CD4-positive, alpha-beta memory T cell (primary cell): ENCODE results near the gene CCDC170. TPM values are rescaled to one million over a fixed set of nuclear protein-coding genes. Genes with fewer than 3 reads are reported as not detected.
"Not testable (repeated sequence)": the region's sequence is repeated elsewhere in the genome, so short reads cannot be mapped to it uniquely, and the experiment has no call there.

Experiments used
- CTCF ChIA-PET: fragments of 350-600 bp; sonication (Branson Sonifier 250); formaldehyde crosslinking; loops from one replicate; lab custom pipeline; 2021; ENCODE audit warnings: inconsistent platforms; ENCODE audit not compliant: partially characterized antibody; lab: Charles Lee
- POLR2A ChIA-PET: fragments of 350-600 bp; sonication (Branson Sonifier 250); formaldehyde crosslinking; loops from one replicate; lab custom pipeline; 2021; ENCODE audit not compliant: partially characterized antibody; lab: Charles Lee
- DNase-seq, 5 donors: peaks; one replicate each; pipeline versions ENCODE4 v3.0.0 to v3.0.0-alpha.2; 2020 to 2022; ENCODE audit warnings: mixed read lengths in 1 of 5
- H3K27ac ChIP-seq: one replicate; pipeline ENCODE4 v1.7.0; 2013; ENCODE audit warnings: low read depth, low read length
- H3K27me3 ChIP-seq: 2 replicates; pipeline ENCODE4 v1.7.0; 2013; ENCODE audit warnings: mild to moderate bottlenecking, low read length, moderate library complexity; ENCODE audit not compliant: insufficient read depth
- H3K36me3 ChIP-seq: 2 replicates; pipeline ENCODE4 v1.7.0; 2013; ENCODE audit warnings: mild to moderate bottlenecking, low read length, moderate library complexity; ENCODE audit not compliant: insufficient read depth
- H3K4me1 ChIP-seq: 2 replicates; pipeline ENCODE4 v1.7.0; 2013; ENCODE audit warnings: mild to moderate bottlenecking, low read length, moderate library complexity; ENCODE audit not compliant: insufficient read depth
- H3K4me3 ChIP-seq, 2 donors: one replicate each; pipeline ENCODE4 v1.7.0; 2013; ENCODE audit warnings: low read length in 2 of 2, mild to moderate bottlenecking in 1 of 2
- H3K9me3 ChIP-seq, 2 donors: one replicate each; pipeline ENCODE4 v1.7.0; 2013; ENCODE audit warnings: low read length in 2 of 2, control low read depth in 1 of 2; ENCODE audit not compliant: control insufficient read depth in 1 of 2
- H3K27ac Mint-ChIP-seq, 7 donors: one replicate each; pipeline ENCODE4 v1.8.0; 2020 to 2021; ENCODE audit warnings: mixed read lengths in 7 of 7, mild to moderate bottlenecking in 6 of 7, inconsistent platforms in 3 of 7, moderate library complexity in 3 of 7
- H3K27me3 Mint-ChIP-seq, 2 donors: one replicate each; pipeline ENCODE4 v1.8.0; 2020 to 2021; ENCODE audit warnings: mixed read lengths in 2 of 2
- H3K36me3 Mint-ChIP-seq, 2 donors: one replicate each; pipeline ENCODE4 v1.8.0; 2020 to 2021; ENCODE audit warnings: mixed read lengths in 2 of 2, inconsistent platforms in 1 of 2, mild to moderate bottlenecking in 1 of 2
- H3K4me1 Mint-ChIP-seq, 4 donors: one replicate each; pipeline ENCODE4 v1.8.0; 2020 to 2021; ENCODE audit warnings: mixed read lengths in 4 of 4, mild to moderate bottlenecking in 1 of 4
- H3K4me3 Mint-ChIP-seq, 8 donors: one replicate each; pipeline ENCODE4 v1.8.0; 2020 to 2021; ENCODE audit warnings: mixed read lengths in 8 of 8, mild to moderate bottlenecking in 7 of 8, moderate library complexity in 6 of 8, inconsistent platforms in 3 of 8
- H3K9me3 Mint-ChIP-seq, 8 donors: one replicate each; pipeline ENCODE4 v1.8.0; 2020 to 2021; ENCODE audit warnings: mixed read lengths in 8 of 8, mild to moderate bottlenecking in 5 of 8, inconsistent platforms in 3 of 8, moderate library complexity in 1 of 8
- intact Hi-C: fragments of 100-400 bp; cut with micrococcal nuclease; formaldehyde crosslinking; loops from one replicate; pipeline ENCODE4 v1.15.1; 2023
- polyA plus RNA-seq, 2 donors: library from polyadenylated mRNA; unstranded; fragments of 300-500 nt; fragmentation: Illumina TruSeq; gene quantifications; one replicate each; pipeline ENCODE4 v1.2.3, GENCODE V29; 2021
- total RNA-seq, 2 experiments: library from RNA; stranded (reverse); gene quantifications; one replicate each; pipeline ENCODE4 v1.2.3, GENCODE V29; 2021

The CCDC170 gene
- total RNA-seq (under 1 TPM in 1 of 2 experiments, not detected in 1; 0.23 TPM), polyA plus RNA-seq (under 1 TPM in 1 of 2 donors, not detected in 1; 0.11 TPM)

GRCh38 chr6:151493804-151494234 is at the start of gene CCDC170:
CCDC170 (plus strand) TSS chr6:151494017; CDS start chr6:151494129, 112 bp downstream.
- H3K4me1 Mint-ChIP-seq = peaks cover 0 to 21% (median 18%) of the 10 kb centered on the region in 4 donors
- intact Hi-C loops = no loop called here

GRCh38 chr6:151445482-151445881 is 48.3 kb upstream of the CCDC170 start:
- CTCF ChIA-PET = interaction anchor here (1.2 kb wide), 1 partner anchor 40 kb away, joined by 9 read pairs; no protein-coding TSS in a partner anchor
- no peaks in the 10 kb centered on the region for H3K9me3 ChIP-seq
- H3K36me3 Mint-ChIP-seq = peaks cover 8 to 18% of the 10 kb centered on the region in 2 donors
- H3K9me3 Mint-ChIP-seq = no peaks in the 10 kb centered on the region
- H3K27ac ChIP-seq = no peak overlapping the region
- H3K27me3 ChIP-seq = no peaks in the 10 kb centered on the region
- H3K4me1 Mint-ChIP-seq = peaks cover 26 to 54% (median 39%) of the 10 kb centered on the region in 4 donors
- peaks cover 14% of the 10 kb centered on the region for H3K4me1 ChIP-seq
- H3K4me3 ChIP-seq = no peak overlapping the region
- H3K27me3 Mint-ChIP-seq = no peaks in the 10 kb centered on the region
- no peak overlapping the region for H3K4me3 Mint-ChIP-seq
- intact Hi-C loops = loop anchor here (10.0 kb wide), 1 partner anchor 229 kb away; no protein-coding TSS in a partner anchor
- POLR2A ChIA-PET = no interaction called here
- H3K36me3 ChIP-seq = peaks cover 4% of the 10 kb centered on the region
- DNase-seq = no peak
- H3K27ac Mint-ChIP-seq = no peak overlapping the region

More at GRCh38 chr6:151493804-151494234, at the start of gene CCDC170:
- H3K9me3 Mint-ChIP-seq = no peaks in the 10 kb centered on the region
- peak within 1 kb of the TSS in 1 of 7 donors; percentile 27 for H3K27ac Mint-ChIP-seq
- peak in 2 of 5 donors; percentile 1 to 14 for DNase-seq
- Histone ChIP-seq H3K4me3 (peak within 1 kb of the TSS in 1 of 2 donors; percentile 32), H3K27me3 (peaks cover 16% of the 10 kb centered on the region), H3K36me3 (no peaks in the 10 kb centered on the region), H3K4me1 (peaks cover 9% of the 10 kb centered on the region), H3K9me3 (no peaks in the 10 kb centered on the region), H3K27ac (no peak within 1 kb of the TSS)
- ChIA-PET CTCF (interaction anchor here (0.8 kb wide), 1 partner anchor 52 kb away, joined by 3 read pairs; no protein-coding TSS in a partner anchor), POLR2A (no interaction called here)
- peak within 1 kb of the TSS; percentile 71 to 88 (median 80) for H3K4me3 Mint-ChIP-seq
- H3K27me3 Mint-ChIP-seq = peaks cover 24 to 35% of the 10 kb centered on the region in 2 donors
- peaks cover 0 to 4% of the 10 kb centered on the region in 2 donors for H3K36me3 Mint-ChIP-seq

GRCh38 chr6:151447237-151447636 is 46.6 kb upstream of the CCDC170 start:
- H3K4me1 Mint-ChIP-seq = peaks cover 23 to 50% (median 37%) of the 10 kb centered on the region in 4 donors
- intact Hi-C loops = loop anchor here (10.0 kb wide), 1 partner anchor 228 kb away; no protein-coding TSS in a partner anchor
- Histone ChIP-seq H3K9me3 (no peaks in the 10 kb centered on the region), H3K4me3 (no peak overlapping the region), H3K36me3 (peaks cover 4% of the 10 kb centered on the region), H3K27me3 (no peaks in the 10 kb centered on the region), H3K4me1 (peaks cover 6% of the 10 kb centered on the region), H3K27ac (no peak overlapping the region)
- POLR2A ChIA-PET = interaction anchor here (1.5 kb wide), 1 partner anchor 57 kb away, joined by 6 read pairs; the partner anchor contains the start of gene ZBTB2
- peak overlapping the region in 2 of 7 donors; percentile 1 to 58 for H3K27ac Mint-ChIP-seq
- H3K27me3 Mint-ChIP-seq = peaks cover 0 to 2% of the 10 kb centered on the region in 2 donors
- peaks cover 3 to 22% of the 10 kb centered on the region in 2 donors for H3K36me3 Mint-ChIP-seq
- CTCF ChIA-PET = no interaction called here
- no peak overlapping the region for H3K4me3 Mint-ChIP-seq
- H3K9me3 Mint-ChIP-seq = peaks cover 0 to 6% (median 0%) of the 10 kb centered on the region in 8 donors
- no peak for DNase-seq

- DNase-seq = no peak
- Histone ChIP-seq H3K4me3 (no peak overlapping the region), H3K4me1 (peaks cover 15% of the 10 kb centered on the region), H3K27ac (no peak overlapping the region), H3K36me3 (peaks cover 4% of the 10 kb centered on the region), H3K27me3 (no peaks in the 10 kb centered on the region), H3K9me3 (no peaks in the 10 kb centered on the region)
- no peak overlapping the region for H3K4me3 Mint-ChIP-seq
- ChIA-PET POLR2A (no interaction called here), CTCF (interaction anchor here (0.7 kb wide), 1 partner anchor 43 kb away, joined by 4 read pairs; no protein-coding TSS in a partner anchor)
- H3K36me3 Mint-ChIP-seq = peaks cover 3 to 24% of the 10 kb centered on the region in 2 donors
- H3K4me1 Mint-ChIP-seq = peaks cover 21 to 51% (median 40%) of the 10 kb centered on the region in 4 donors
- peaks cover 0 to 2% of the 10 kb centered on the region in 2 donors for H3K27me3 Mint-ChIP-seq
- intact Hi-C loops = loop anchor here (10.0 kb wide), 1 partner anchor 226 kb away; no protein-coding TSS in a partner anchor
- peaks cover 0 to 8% (median 0%) of the 10 kb centered on the region in 8 donors for H3K9me3 Mint-ChIP-seq
- H3K27ac Mint-ChIP-seq = peak overlapping the region in 1 of 7 donors; percentile 6
Observed at GRCh38 chr6:151448623-151449022, 45.2 kb upstream of the CCDC170 start.

GRCh38 chr6:151450928-151451327 is 42.9 kb upstream of the CCDC170 start:
- H3K36me3 ChIP-seq, H3K27me3 ChIP-seq, H3K9me3 ChIP-seq, intact Hi-C loops, DNase-seq, H3K9me3 Mint-ChIP-seq, H3K27me3 Mint-ChIP-seq: not testable (repeated sequence)
- ChIA-PET CTCF (interaction anchor here (0.7 to 2.5 kb wide), 5 partner anchors 9 to 61 kb away, joined by 3 to 17 read pairs (median 4); no protein-coding TSS in a partner anchor), POLR2A (interaction anchor here (0.6 to 4.4 kb wide), 15 partner anchors 10 to 1532 kb away, joined by 3 to 116 read pairs (median 9); partner anchors contain the start of genes FBXO5 and ZBTB2)
- H3K4me3 Mint-ChIP-seq = peak overlapping the region; percentile 91 to 98 (median 97)
- peak overlapping the region in 6 of 7 donors; percentile 58 to 96 (median 94) for H3K27ac Mint-ChIP-seq
- Histone ChIP-seq H3K27ac (peak overlapping the region; percentile 70), H3K4me3 (peak overlapping the region; percentile 70 to 99), H3K4me1 (peaks cover 28% of the 10 kb centered on the region)
- H3K36me3 Mint-ChIP-seq = peaks cover 3 to 21% of the 10 kb centered on the region in 2 donors
- H3K4me1 Mint-ChIP-seq = peaks cover 23 to 66% (median 45%) of the 10 kb centered on the region in 4 donors

- H3K4me1 ChIP-seq = peaks cover 30% of the 10 kb centered on the region
- Mint-ChIP-seq H3K27me3 (peaks cover 0 to 2% of the 10 kb centered on the region in 2 donors), H3K36me3 (peaks cover 6 to 23% of the 10 kb centered on the region in 2 donors), H3K27ac (peak overlapping the region; percentile 93 to 99 (median 96)), H3K9me3 (peaks cover 0 to 8% (median 0%) of the 10 kb centered on the region in 8 donors), H3K4me3 (peak overlapping the region; percentile 91 to 98 (median 97)), H3K4me1 (peaks cover 25 to 65% (median 49%) of the 10 kb centered on the region in 4 donors)
- intact Hi-C loops = no loop called here
- no peaks in the 10 kb centered on the region for H3K9me3 ChIP-seq
- DNase-seq = no peak
- POLR2A ChIA-PET = interaction anchor here (0.6 to 4.4 kb wide), 23 partner anchors 10 to 1532 kb away, joined by 3 to 116 read pairs (median 6); partner anchors contain the start of genes FBXO5, MTHFD1L and ZBTB2
- peaks cover 3% of the 10 kb centered on the region for H3K36me3 ChIP-seq
- H3K27me3 ChIP-seq = no peaks in the 10 kb centered on the region
- H3K27ac ChIP-seq = peak overlapping the region; percentile 70
- H3K4me3 ChIP-seq = peak overlapping the region; percentile 70 to 99
- CTCF ChIA-PET = interaction anchor here (0.6 to 2.5 kb wide), 9 partner anchors 9 to 126 kb away, joined by 3 to 17 read pairs (median 4); no protein-coding TSS in a partner anchor
Observed at GRCh38 chr6:151451417-151451949, 42.3 kb upstream of the CCDC170 start.
